PC-3 (cell line): Measurements from ENCODE around the gene USH2A.

Experiments used
- CTCF ChIP-seq: fragments of 300-600 bp; sonication (generic); conservative IDR thresholded peaks from 2 replicates; pipeline ENCODE4 v1.5.1; 2017; ENCODE audit warnings: antibody characterized with exemption, low read depth, mild to moderate bottlenecking, low read length
- EZH2 ChIP-seq: fragments of 300-600 bp; sonication (generic); IDR thresholded peaks from one replicate; pipeline ENCODE4 v1.6.1; 2017; ENCODE audit warnings: antibody characterized with exemption, mild to moderate bottlenecking, low read length; ENCODE audit not compliant: unreplicated experiment

- TF ChIP-seq CTCF: no peak
- no peak for TF ChIP-seq EZH2
Measured at GRCh38 chr1:216113181-216113580, 310.1 kb downstream of the USH2A start.
